NT2/D1 (cell line): ENCODE measurements around the gene NAALADL2.

ENCODE experiments used
- DNase-seq: peaks from one replicate; pipeline ENCODE4 v3.0.0-alpha.2; 2011; ENCODE audit warnings: low read depth, low spot score
- H3K27me3 ChIP-seq: 2 replicates; pipeline ENCODE4 v1.6.0; 2011; ENCODE audit warnings: mild to moderate bottlenecking; ENCODE audit not compliant: insufficient read length, insufficient read depth
- H3K36me3 ChIP-seq: 2 replicates; pipeline ENCODE4 v1.6.1; 2011; ENCODE audit warnings: mild to moderate bottlenecking, low read length, mixed read lengths; ENCODE audit not compliant: insufficient read depth, insufficient read length
- H3K4me1 ChIP-seq: 2 replicates; pipeline ENCODE4 v1.5.1; 2011; ENCODE audit not compliant: insufficient read depth, insufficient read length
- H3K4me3 ChIP-seq: 2 replicates; pipeline ENCODE4 v1.5.1; 2011; ENCODE audit warnings: low read depth; ENCODE audit not compliant: insufficient read length
- H3K9ac ChIP-seq: 2 replicates; pipeline ENCODE4 v1.6.0; 2011; ENCODE audit warnings: low read depth; ENCODE audit not compliant: insufficient read length
- H3K9me3 ChIP-seq: 2 replicates; pipeline ENCODE4 v1.5.1; 2011; ENCODE audit warnings: mild to moderate bottlenecking, low read length; ENCODE audit not compliant: insufficient read depth
- SUZ12 ChIP-seq: IDR thresholded peaks from 2 replicates; pipeline ENCODE4 v1.6.1; 2011; ENCODE audit not compliant: insufficient read length, insufficient read depth; ENCODE audit errors: extremely low read depth
- YY1 ChIP-seq: IDR thresholded peaks from 2 replicates; pipeline ENCODE4 v1.6.1; 2011; ENCODE audit not compliant: insufficient read length, insufficient read depth
- ZNF274 ChIP-seq: IDR thresholded peaks from 2 replicates; pipeline ENCODE4 v1.6.1; 2011; ENCODE audit warnings: mild to moderate bottlenecking, low read depth, low read length

The NAALADL2 gene

DNA sequence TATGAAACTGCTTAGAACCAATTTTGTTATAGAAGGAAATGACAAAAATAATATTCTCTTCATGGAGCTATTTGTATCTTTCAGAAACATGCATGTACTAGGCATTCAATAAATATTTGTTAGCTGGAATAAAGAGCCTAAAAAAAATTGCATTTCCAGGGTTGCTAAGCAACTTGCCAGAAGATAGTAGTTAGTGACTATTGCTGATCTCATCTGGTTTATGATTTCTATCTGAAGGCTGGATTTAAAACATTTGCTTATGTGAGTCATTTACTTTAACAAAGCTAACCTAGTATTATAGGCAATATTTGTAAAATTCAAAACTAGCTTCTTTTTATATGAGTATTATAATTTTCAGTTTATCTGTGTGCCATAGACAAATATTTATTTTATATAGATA lies 78.3 kb downstream of the NAALADL2 start:
- TF ChIP-seq SUZ12 (no peak), YY1 (no peak), ZNF274 (no peak)
- Histone ChIP-seq H3K4me3 (no peak overlapping the region), H3K9me3 (peaks cover 4% of the 10 kb centered on the region; the same call in 1 of the 2 replicates), H3K9ac (no peak overlapping the region), H3K4me1 (no peaks in the 10 kb centered on the region), H3K27me3 (no peaks in the 10 kb centered on the region), H3K36me3 (no peaks in the 10 kb centered on the region)
- DNase-seq = no peak

DNA sequence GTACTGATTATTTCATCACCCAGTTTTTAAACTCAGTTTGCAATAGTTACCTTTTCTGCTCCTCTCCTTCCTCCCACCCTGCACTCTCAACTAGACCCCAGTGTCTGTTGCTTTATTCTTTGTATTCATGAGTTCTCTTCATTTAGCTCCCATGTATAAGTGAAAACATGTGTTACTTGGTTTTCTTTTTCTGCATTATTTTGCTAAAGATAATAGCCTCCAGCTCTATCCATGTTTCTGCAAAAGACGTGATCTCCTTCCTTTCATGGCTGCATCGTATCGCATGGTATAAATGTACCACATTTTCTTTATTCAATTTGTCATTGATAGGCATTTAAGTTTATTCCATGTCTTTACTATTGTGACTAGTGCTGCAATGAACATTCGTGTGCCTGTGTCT lies 79.0 kb downstream of the NAALADL2 start:
- Histone ChIP-seq H3K9ac (no peak overlapping the region), H3K36me3 (no peaks in the 10 kb centered on the region), H3K9me3 (peaks cover 4% of the 10 kb centered on the region; the same call in 1 of the 2 replicates), H3K4me3 (no peak overlapping the region), H3K27me3 (no peaks in the 10 kb centered on the region), H3K4me1 (no peaks in the 10 kb centered on the region)
- no peak for DNase-seq
- TF ChIP-seq SUZ12 (no peak), YY1 (no peak), ZNF274 (no peak)

DNA sequence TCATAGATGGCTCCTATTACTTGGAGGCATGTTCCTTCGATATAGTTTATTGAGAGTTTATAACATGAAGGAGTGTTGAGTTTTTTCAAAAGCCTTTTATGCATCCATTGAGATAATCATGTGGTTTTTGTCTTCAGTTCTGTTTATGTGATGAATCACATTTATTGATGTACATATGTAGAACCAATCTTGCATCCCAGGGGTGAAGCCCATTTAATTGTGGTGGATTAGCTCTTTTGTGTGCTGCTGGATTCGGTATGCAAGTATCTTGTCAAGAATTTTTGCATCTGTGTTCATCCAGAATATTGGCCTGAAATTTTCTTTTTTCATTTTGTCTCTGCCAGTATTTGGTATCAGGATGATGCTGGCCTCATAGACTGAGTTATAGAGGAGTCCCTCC lies 81.0 kb downstream of the NAALADL2 start:
- H3K9ac ChIP-seq = no peak overlapping the region
- no peak for DNase-seq
- no peaks in the 10 kb centered on the region for H3K4me1 ChIP-seq
- no peak for TF ChIP-seq SUZ12
- TF ChIP-seq ZNF274 = no peak
- no peak for TF ChIP-seq YY1
- no peaks in the 10 kb centered on the region for H3K36me3 ChIP-seq
- H3K9me3 ChIP-seq = peaks cover 4% of the 10 kb centered on the region; the same call in 1 of the 2 replicates
- H3K4me3 ChIP-seq = no peak overlapping the region
- no peaks in the 10 kb centered on the region for H3K27me3 ChIP-seq

DNA sequence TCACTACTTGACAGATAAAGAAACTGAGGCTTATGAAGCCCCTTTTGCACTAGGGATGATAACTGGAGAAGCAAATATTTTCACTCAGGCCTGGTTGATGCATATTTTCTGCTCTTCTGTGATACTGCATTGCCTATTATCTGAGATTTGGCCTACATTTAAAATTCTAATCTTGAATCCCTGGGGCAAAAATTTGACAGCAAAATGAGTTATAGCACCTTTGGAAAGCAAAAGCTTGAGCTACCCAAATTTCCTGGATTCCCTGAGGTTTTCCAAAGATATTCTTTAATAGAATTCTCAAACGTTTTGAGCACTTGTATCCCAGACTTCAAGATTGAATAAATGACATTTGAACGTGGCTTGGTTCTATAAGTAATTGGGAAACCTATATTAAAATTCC lies 86.1 kb downstream of the NAALADL2 start:
- no peak for TF ChIP-seq YY1
- TF ChIP-seq SUZ12 = no peak
- no peak for TF ChIP-seq ZNF274
- Histone ChIP-seq H3K27me3 (no peaks in the 10 kb centered on the region), H3K36me3 (no peaks in the 10 kb centered on the region), H3K4me3 (no peak overlapping the region), H3K9me3 (peaks cover 4% of the 10 kb centered on the region; the same call in 1 of the 2 replicates), H3K4me1 (no peaks in the 10 kb centered on the region), H3K9ac (no peak overlapping the region)
- no peak for DNase-seq

DNA sequence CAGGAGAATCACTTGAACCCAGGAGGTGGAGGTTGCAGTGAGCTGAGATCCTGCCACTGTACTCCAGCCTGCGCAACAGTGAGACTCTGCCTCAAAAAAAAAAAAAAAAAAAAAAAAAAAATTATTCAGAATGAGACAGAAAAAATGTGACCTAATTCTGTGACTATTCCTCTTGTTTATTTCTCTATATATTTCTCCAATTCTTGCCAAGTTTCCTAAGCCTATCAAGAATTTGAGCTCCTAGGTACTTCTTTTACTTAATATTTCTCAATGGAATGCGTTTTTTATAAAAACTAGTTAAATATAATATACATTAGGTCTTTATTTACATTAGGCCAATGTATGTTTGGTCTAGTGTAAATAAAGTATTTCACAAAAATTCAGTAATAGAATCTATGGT lies 86.8 kb downstream of the NAALADL2 start:
- Histone ChIP-seq H3K4me3 (no peak overlapping the region), H3K9ac (no peak overlapping the region), H3K27me3 (no peaks in the 10 kb centered on the region), H3K9me3 (peaks cover 4% of the 10 kb centered on the region; the same call in 1 of the 2 replicates), H3K4me1 (no peaks in the 10 kb centered on the region), H3K36me3 (no peaks in the 10 kb centered on the region)
- DNase-seq = no peak
- TF ChIP-seq YY1 (no peak), ZNF274 (no peak), SUZ12 (no peak)

DNA sequence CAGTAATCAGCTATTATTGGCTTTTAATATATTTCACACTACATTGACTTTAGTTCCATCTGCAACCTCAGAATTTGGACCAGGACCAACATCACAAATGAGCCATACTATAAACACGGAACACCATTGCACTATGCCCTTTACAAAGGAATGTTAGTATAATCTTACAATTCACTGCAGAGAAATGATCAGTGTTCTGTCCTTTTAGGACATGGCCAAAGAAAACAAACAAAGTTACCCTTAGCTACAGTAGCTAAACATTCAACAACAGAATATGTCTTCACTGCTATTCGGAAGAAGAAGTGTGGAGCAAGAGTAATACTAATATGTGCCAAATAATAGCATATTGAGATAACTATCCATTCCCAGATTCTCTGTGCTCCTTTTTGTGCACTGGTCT lies 90.4 kb downstream of the NAALADL2 start:
- TF ChIP-seq YY1 (no peak), SUZ12 (no peak), ZNF274 (no peak)
- H3K9me3 ChIP-seq = no peaks in the 10 kb centered on the region
- no peaks in the 10 kb centered on the region for H3K27me3 ChIP-seq
- H3K4me3 ChIP-seq = no peak overlapping the region
- H3K36me3 ChIP-seq = no peaks in the 10 kb centered on the region
- no peaks in the 10 kb centered on the region for H3K4me1 ChIP-seq
- no peak overlapping the region for H3K9ac ChIP-seq
- DNase-seq = no peak

DNA sequence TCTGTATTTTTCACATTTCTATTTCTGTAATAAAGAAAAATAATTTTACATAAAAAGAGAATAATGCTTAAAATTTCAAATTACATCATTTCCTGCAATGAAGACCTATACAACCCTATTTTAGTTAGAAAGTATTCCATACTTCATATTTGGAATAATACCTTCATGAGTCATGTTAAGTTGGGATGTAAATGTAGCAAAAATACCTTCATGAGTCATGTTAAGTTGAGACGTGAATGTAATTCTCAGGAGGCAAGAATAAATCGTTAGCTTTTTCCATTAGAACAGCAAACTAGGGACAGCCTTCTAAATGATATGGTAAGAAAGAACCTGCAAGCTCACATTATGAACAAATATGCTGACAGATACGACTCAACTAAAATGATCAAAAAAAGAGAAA lies 91.9 kb downstream of the NAALADL2 start:
- no peak overlapping the region for H3K9ac ChIP-seq
- H3K27me3 ChIP-seq = no peaks in the 10 kb centered on the region
- H3K9me3 ChIP-seq = no peaks in the 10 kb centered on the region
- no peaks in the 10 kb centered on the region for H3K36me3 ChIP-seq
- TF ChIP-seq ZNF274 (no peak), YY1 (no peak), SUZ12 (no peak)
- DNase-seq = no peak
- no peaks in the 10 kb centered on the region for H3K4me1 ChIP-seq
- no peak overlapping the region for H3K4me3 ChIP-seq

DNA sequence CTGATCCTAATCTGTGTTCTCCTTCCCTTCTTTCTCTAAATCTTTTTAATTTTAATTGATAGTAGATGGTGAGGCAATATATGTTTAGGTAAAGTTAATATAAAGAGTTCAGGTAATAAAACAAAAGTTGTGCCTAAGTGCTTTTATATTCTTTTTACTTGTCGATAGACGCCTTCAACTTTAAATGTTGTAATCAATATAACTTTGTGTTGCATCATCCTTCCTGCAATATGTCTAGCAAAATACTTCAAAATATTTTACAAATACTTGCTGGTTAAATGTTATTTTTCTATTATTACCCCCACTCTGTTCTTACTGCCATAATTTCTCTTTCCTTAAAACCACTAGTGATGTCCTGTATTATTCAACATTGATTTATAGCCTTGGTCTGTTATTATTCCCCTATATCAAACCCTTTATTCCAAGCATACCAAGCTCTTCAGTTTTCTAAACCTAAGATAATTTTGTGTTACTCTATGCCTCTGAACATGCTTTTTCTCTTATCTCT lies 92.4 kb downstream of the NAALADL2 start:
- TF ChIP-seq SUZ12 = no peak
- TF ChIP-seq YY1 = no peak
- no peak for TF ChIP-seq ZNF274
- DNase-seq = no peak
- Histone ChIP-seq H3K36me3 (no peaks in the 10 kb centered on the region), H3K27me3 (no peaks in the 10 kb centered on the region), H3K9me3 (no peaks in the 10 kb centered on the region), H3K9ac (no peak overlapping the region), H3K4me3 (no peak overlapping the region), H3K4me1 (no peaks in the 10 kb centered on the region)
